ENCODE data around the gene COL23A1.

COL23A1 gene

GRCh38 chr5:178417391-178417811 is 172.8 kb downstream of the COL23A1 start:
- no peak for DNase-seq

- no peak for DNase-seq
Measured at GRCh38 chr5:178416919-178417318, 173.3 kb downstream of the COL23A1 start.

- no peak for DNase-seq
Measured at GRCh38 chr5:178416206-178416882, 173.8 kb downstream of the COL23A1 start.

- DNase-seq, result no peak
Measured at GRCh38 chr5:178415353-178415752, 174.8 kb downstream of the COL23A1 start.

- DNase-seq, result no peak
Measured at GRCh38 chr5:178413988-178414387, 176.2 kb downstream of the COL23A1 start.

- DNase-seq, result no peak
Measured at GRCh38 chr5:178411083-178411482, 179.1 kb downstream of the COL23A1 start.

GRCh38 chr5:178407646-178408045 is 182.5 kb downstream of the COL23A1 start:
- DNase-seq, result no peak

GRCh38 chr5:178404987-178405386 is 185.2 kb downstream of the COL23A1 start:
- no peak for DNase-seq

- DNase-seq, result no peak
Measured at GRCh38 chr5:178403956-178404600, 186.1 kb downstream of the COL23A1 start.

GRCh38 chr5:178403351-178403750 is 186.8 kb downstream of the COL23A1 start:
- DNase-seq, result no peak

GRCh38 chr5:178399701-178400095 is 190.5 kb downstream of the COL23A1 start:
- no peak for DNase-seq

- DNase-seq, result no peak
Measured at GRCh38 chr5:178398901-178399700, 191.1 kb downstream of the COL23A1 start.

GRCh38 chr5:178396796-178397720 is 193.1 kb downstream of the COL23A1 start:
- DNase-seq, result peak; percentile 67

GRCh38 chr5:178394074-178394473 is 196.1 kb downstream of the COL23A1 start:
- DNase-seq, result no peak

- peak; percentile 24 for DNase-seq
Measured at GRCh38 chr5:178392931-178393394, 197.2 kb downstream of the COL23A1 start.

- DNase-seq, result no peak
Measured at GRCh38 chr5:178392386-178392785, 197.8 kb downstream of the COL23A1 start.

GRCh38 chr5:178391480-178391879 is 198.7 kb downstream of the COL23A1 start:
- peak; percentile 60 for DNase-seq

- peak; percentile 58 for DNase-seq
Measured at GRCh38 chr5:178389796-178390195, 200.4 kb downstream of the COL23A1 start.

GRCh38 chr5:178389026-178389729 is 201.0 kb downstream of the COL23A1 start:
- no peak for DNase-seq

GRCh38 chr5:178388386-178389025 is 201.7 kb downstream of the COL23A1 start:
- DNase-seq, result no peak

GRCh38 chr5:178387856-178388190 is 202.4 kb downstream of the COL23A1 start:
- DNase-seq, result no peak

Measured in NCI-H524 treated with DMSO at 0.1 percent for 48 hours (cell line).